ENCODE data around the gene UNC119B.

- TF ChIP-seq CTCF (IDR thresholded peaks at IDR 0.05) (no peak), POLR2A (IDR thresholded peaks at IDR 0.05) (no peak)
Measured at GRCh38 chr12:120737557-120738251, 27.4 kb downstream of the UNC119B start.

Data from testis (tissue), 2 donors.